ENCODE data around the gene NT5C2. TPM values are rescaled to one million over a fixed set of nuclear protein-coding genes. Genes with fewer than 3 reads are reported as not detected.

Gene NT5C2
- total and polyA plus RNA-seq, 2 of the 8 experiments (the other 6 are each of a cell fraction or from before 2014, with no cell fraction given) = 35.2 to 106 TPM

- DNase-seq (ENCODE audit: low read depth in 1 of 2, low spot score in 2 of 2) = no peak
- no peak overlapping the region for H3K56ac ChIP-seq (replicated peaks; ENCODE audit: insufficient read length, low read depth, low read length)
- no peak overlapping the region for H3K27ac ChIP-seq (ENCODE audit: low read depth, low read length)
- WGBS, 2 experiments (ENCODE audit: extremely low coverage in 1 of 2, insufficient coverage in 1 of 2, insufficient read length in 1 of 2, insufficient replicate concordance in 2 of 2, low coverage in 1 of 2, low lambda C conversion rate in 2 of 2, missing lambda C conversion rate in 1 of 2) = 95% methylated on average over 1 of the region's 1 CpG; no CpG with 5 or more reads in 1 of the 2 experiments
- POLR2A ChIA-PET (ENCODE audit: partially characterized antibody) = interaction anchor here (2.0 to 3.1 kb wide), 2 partner anchors 10 to 15 kb away, joined by 7 to 17 read pairs; partner anchors contain the start of gene NT5C2
- no peaks in the 10 kb centered on the region for H3K9me3 ChIP-seq (ENCODE audit: insufficient read depth in 2 of 2, low read depth in 1 of 2, low read length in 1 of 2)
- no peak overlapping the region for H4K8ac ChIP-seq (ENCODE audit: extremely low read depth, insufficient read depth, low read length)
- peaks cover 0 to 32% of the 10 kb centered on the region in 2 experiments; a peak in 2 of 4 replicates for H3K79me2 ChIP-seq (ENCODE audit: control insufficient read depth in 1 of 2, insufficient read depth in 2 of 2, low read length in 2 of 2)
- H4K91ac ChIP-seq (replicated peaks; ENCODE audit: insufficient read length, low read length) = no peak overlapping the region
- no peak overlapping the region for H3K9ac ChIP-seq (replicated peaks in 1 of 4; ENCODE audit: extremely low read depth in 1 of 4, low read depth in 3 of 4, low read length in 3 of 4)
- no peak overlapping the region for H2BK20ac ChIP-seq (ENCODE audit: low read length)
- H3K23ac ChIP-seq (ENCODE audit: insufficient read length) = no peak overlapping the region
- H2BK5ac ChIP-seq (ENCODE audit: low read depth, low read length) = no peak overlapping the region
- CTCF ChIA-PET (ENCODE audit: partially characterized antibody) = interaction anchor here (0.6 to 2.5 kb wide), 9 partner anchors 8 to 71 kb away, joined by 3 to 11 read pairs (median 3); no protein-coding TSS in a partner anchor
- no peak overlapping the region for H3K4me3 ChIP-seq (ENCODE audit: extremely low read depth in 1 of 4, insufficient read depth in 2 of 4, low read depth in 3 of 4, low read length in 4 of 4)
- H3K79me1 ChIP-seq (ENCODE audit: low read depth, low read length) = peaks cover 4% of the 10 kb centered on the region
- H3K27me3 ChIP-seq (replicated peaks in 1 of 4; ENCODE audit: control insufficient read depth in 3 of 4, extremely low read depth in 1 of 4, insufficient read depth in 3 of 4, low read length in 3 of 4) = no peaks in the 10 kb centered on the region
- no peak for FAIRE-seq
- no peak overlapping the region for H3K4ac ChIP-seq (replicated peaks; ENCODE audit: insufficient read length, low read depth, low read length)
- no peak overlapping the region for H2BK12ac ChIP-seq (ENCODE audit: low read depth, low read length)
- H2BK15ac ChIP-seq (ENCODE audit: low read length) = no peak overlapping the region
- no peak overlapping the region for H3K18ac ChIP-seq (ENCODE audit: extremely low read depth, low read length)
- no peak overlapping the region for H2AFZ ChIP-seq (ENCODE audit: low read length)
- H3K14ac ChIP-seq (ENCODE audit: insufficient read length) = no peak overlapping the region
- H4K5ac ChIP-seq (ENCODE audit: insufficient read length, low read depth, low read length) = no peak overlapping the region
- peaks cover 0 to 3% (median 1%) of the 10 kb centered on the region in 4 experiments; a peak in 1 of 7 replicates for H3K4me1 ChIP-seq (replicated peaks in 1 of 4; ENCODE audit: control insufficient read depth in 3 of 4, insufficient read depth in 4 of 4, low read length in 3 of 4)
- no peaks in the 10 kb centered on the region for H3K23me2 ChIP-seq (ENCODE audit: low read depth, low read length)
- peaks cover 3 to 29% (median 16%) of the 10 kb centered on the region in 4 experiments; a peak in 7 of 8 replicates for H3K36me3 ChIP-seq (ENCODE audit: control insufficient read depth in 2 of 4, insufficient read depth in 4 of 4, low read length in 3 of 4)
- no peak overlapping the region for H2AK5ac ChIP-seq (ENCODE audit: low read depth, low read length)
- H3K4me2 ChIP-seq (ENCODE audit: insufficient read depth in 1 of 2, low read depth in 2 of 2, low read length in 2 of 2) = no peak overlapping the region
- no peak overlapping the region for H2BK120ac ChIP-seq (replicated peaks; ENCODE audit: low read depth, low read length)
- peaks cover 3 to 4% of the 10 kb centered on the region in 2 experiments for H4K20me1 ChIP-seq (replicated peaks in 1 of 2; ENCODE audit: control insufficient read depth in 1 of 2, insufficient read depth in 2 of 2, low read length in 2 of 2)
- TF ChIP-seq GABPA (IDR thresholded peaks at IDR 0.05; ENCODE audit: borderline replicate concordance, insufficient read depth, low read length) (no peak), FOSL1 (IDR thresholded peaks at IDR 0.05; ENCODE audit: insufficient read depth, low read depth, low read length) (no peak), TAF7 (optimal IDR thresholded peaks at IDR 0.05; ENCODE audit: borderline replicate concordance, low read depth, low read length) (no peak), SRF (IDR thresholded peaks at IDR 0.05; ENCODE audit: low read depth, low read length) (no peak), POLR2AphosphoS5 (IDR thresholded peaks at IDR 0.05; ENCODE audit: low read depth, low read length) (no peak), BCL11A (IDR thresholded peaks at IDR 0.05; ENCODE audit: low read depth in 2 of 2, low read length in 2 of 2) (no peak), BACH1 (IDR thresholded peaks at IDR 0.05; ENCODE audit: low read length) (no peak), SIX5 (IDR thresholded peaks at IDR 0.05; ENCODE audit: low read depth, low read length) (no peak), CTCF (IDR thresholded peaks at IDR 0.05; ENCODE audit: control extremely low read depth in 1 of 3, insufficient read depth in 1 of 3, low read depth in 1 of 3, low read length in 3 of 3) (no peak), RFX5 (IDR thresholded peaks at IDR 0.05; ENCODE audit: borderline replicate concordance, low read depth, low read length) (no peak)
Observed at GRCh38 chr10:103177123-103177522, 15.9 kb downstream of the NT5C2 start.
